ENCODE results near the gene DHX16.
"Not testable (repeated sequence)": the region's sequence is repeated elsewhere in the genome, so short reads cannot be mapped to it uniquely, and the experiment has no call there.

The DHX16 gene

DNA sequence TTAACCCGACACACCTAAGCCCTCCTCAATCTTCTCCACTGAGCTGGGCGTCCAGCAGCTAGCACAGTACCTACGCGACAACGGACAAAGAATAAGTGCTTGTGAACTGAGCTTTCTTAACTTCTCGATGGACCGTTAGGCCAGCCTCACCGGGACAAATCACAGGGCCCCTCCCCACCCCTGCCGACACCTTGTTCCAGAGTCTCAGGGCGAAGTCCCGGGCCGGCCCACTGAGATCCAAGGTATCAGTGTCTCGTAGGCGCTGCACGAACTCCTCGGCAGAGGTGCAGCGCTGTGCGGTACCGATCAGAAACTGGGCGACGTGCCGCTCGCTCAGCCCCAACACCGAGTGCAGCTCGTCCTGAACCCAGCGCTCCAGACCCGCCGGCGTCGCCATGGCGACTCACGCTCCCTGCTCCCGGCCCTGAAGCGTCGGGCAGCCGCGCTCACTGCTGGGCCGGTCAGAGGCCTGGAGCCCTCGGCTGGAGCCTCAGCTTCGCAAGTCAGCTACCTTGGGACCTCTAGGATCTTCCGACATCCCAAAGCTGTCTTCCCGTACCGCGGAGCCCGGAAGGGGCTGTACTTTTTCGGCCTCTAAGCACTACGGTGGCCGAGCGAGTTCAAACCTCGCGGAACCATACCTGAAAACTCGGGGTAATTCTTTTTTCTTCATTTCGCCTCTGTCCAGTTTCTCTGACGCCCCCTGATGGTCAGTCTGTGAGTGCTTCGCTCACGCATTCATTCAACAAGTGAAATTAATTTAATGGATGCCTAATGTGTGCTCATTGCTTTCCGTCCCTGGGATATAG, at the start of gene DHX16:
Gene DHX16 (minus strand): TSS at position 562 of the 809 bp plus-strand sequence. CDS start 165 bp downstream, at position 397.
- DNase-seq, result peak; percentile 98

DNA sequence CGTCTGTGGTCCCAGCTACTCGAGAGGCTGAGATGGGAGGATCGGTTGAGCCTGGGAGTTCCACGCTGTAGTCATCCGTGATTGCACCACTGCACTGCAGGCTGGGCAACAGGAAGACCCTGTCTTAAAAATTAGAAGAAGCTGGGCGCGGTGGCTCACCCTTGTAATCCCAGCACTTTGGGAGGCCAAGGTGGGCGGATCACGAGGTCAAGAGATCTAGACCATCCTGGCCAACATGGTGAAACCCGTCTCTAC, 49.1 kb upstream of the DHX16 start:
- DNase-seq, result not testable (repeated sequence)

DNA sequence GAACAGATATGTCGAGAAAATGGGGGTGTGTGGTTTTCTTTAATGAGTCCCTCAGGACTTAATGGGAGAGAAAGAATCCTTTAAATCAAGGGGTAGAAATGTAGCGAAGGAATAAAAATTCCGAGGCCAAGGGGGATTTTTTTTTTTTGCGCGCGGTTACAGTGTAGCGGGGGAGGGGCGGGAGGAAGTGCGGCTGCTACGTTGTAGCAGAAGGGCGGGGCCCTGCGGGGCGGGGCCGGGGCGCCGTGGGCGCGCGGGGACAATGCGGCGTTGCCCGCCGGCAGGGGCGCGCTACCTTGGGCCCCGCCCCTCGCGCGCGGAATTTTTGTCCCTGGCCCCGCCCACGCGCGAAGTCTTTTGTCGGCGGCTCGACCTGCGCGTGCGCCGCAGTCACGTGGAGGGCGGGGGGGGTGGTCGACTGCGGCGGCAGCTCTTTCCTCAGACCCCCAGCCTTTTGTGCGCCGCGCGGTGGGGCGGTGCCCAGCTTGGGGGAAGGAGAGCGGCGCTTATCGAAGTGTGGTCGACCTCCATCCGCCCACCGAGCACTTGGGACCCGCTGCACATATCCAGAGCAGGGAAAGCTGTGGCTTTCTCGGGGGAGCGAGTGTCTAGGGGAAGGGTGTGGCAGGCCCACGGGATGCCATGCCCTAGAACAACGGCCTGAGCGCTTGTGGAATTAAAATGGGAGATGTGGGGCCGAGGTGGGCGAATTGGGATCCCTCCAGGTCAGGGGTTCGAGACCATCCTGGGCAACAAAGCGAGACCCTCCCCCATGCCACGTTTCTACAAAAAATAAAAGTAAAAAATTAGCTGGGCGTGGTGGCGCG, 48.6 kb upstream of the DHX16 start:
- DNase-seq, result peak; percentile 77

DNA sequence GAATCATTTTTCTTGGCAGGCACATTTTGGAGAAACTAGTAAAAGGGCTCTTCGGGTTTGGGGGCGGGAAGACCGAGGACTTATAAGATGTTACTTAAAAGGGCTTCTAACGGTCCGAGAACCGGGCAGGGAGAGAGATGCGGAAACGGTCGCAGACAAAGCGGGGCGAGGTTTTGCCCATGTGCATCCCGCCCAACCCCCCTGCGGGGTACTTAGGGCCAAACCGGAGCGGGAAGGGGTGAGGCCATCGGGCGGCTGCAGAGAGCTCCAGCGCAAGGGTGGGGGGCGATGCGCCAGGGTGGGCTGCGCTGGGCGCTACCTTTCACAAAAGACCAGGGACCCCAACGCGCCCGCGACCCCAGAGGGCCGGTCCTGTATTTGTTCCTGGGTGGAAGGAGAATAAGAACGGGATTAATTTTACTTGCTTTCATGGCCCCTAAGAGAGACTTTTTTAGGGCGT, 48.0 kb upstream of the DHX16 start:
- no peak for DNase-seq

- peak; percentile 96 for DNase-seq
Measured at GRCh38 chr6:30719791-30720737, 47.3 kb upstream of the DHX16 start, which contains the start of gene TUBB. TUBB (plus strand) TSS chr6:30720352; CDS start chr6:30720507, 155 bp downstream.

- peak; percentile 37 for DNase-seq
Measured at GRCh38 chr6:30719356-30719755, 46.5 kb upstream of the DHX16 start.

DNA sequence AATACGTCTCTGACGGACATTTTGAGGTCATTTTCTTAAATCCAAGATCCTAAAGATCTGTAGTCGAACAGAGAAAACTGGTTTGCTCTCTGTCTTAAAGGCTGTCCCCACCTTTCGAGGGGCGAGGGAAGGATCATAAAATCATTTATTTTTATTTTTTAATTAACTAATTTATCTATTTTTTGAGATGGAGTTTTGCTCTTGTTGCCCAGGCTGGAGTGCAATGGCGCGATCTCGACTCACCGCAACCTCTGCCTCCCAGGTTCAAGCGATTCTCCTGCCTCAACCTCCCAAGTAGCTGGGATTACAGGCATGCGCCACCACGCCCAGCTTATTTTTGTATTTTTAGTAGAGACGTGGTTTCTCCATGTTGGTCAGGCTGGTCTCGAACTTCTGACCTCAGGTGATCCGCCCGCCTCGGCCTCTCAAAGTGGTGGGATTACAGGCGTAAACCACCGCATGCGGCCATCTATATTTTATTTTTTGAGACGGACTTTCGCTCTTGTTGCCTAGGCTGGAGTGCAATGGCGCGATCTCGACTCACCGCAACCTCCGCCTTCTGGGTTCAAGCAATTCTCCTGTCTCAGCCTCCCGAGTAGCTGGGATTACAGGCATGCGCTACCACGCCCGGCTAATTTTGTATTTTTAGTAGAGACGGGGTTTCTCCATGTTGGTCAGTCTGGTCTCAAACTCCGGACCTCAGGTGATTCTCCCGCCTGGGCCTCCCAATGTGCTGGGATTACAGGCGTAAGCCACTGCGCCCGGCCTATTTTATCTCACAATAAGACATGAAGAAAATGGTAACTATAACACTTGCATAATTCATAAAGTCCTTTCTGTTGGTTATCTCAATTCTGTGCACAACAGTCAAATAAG, 45.3 kb upstream of the DHX16 start:
- DNase-seq, result not testable (repeated sequence)

DNA sequence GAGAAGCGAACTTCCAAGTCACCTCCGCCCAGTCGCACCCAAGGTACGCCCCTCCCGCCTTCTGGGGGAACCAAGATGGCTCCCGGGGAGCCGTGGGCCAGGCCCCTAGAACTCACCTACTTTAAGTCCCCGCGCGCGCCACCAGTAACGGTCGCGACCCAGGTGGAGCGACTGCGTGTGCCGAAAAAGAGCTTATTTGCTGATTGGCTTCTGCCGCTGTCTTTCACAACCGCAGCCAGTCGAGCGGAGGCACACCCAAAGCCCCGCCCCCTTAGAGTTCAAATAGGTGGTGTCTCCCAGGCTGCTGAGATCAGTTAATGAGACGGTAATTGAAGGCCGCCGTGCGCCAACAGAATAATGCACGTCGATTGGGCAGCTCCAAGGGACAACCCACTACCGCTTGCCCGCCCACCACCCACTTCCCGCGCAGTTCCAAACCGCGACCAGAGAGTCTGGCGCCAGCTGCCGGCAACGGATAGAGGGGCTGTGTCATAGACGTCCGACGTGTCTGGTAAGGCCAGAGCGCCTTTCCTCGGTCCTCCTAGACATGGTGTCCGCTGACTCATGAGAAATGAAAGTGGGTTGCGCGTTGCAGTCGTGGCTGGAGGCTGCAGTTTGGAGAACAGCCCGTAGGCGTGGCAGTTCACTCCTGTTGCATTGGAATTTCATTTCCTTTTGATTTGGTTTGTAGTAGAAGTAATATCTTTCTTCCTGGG, 44.5 kb upstream of the DHX16 start, which contains the start of gene MDC1:
Gene MDC1 (minus strand): TSS at position 153 of the 716 bp plus-strand sequence. CDS start 2,106 bp downstream, outside the sequence.
- peak; percentile 100 for DNase-seq

- no peak for DNase-seq
Measured at GRCh38 chr6:30716879-30717128, 44.0 kb upstream of the DHX16 start.

DNA sequence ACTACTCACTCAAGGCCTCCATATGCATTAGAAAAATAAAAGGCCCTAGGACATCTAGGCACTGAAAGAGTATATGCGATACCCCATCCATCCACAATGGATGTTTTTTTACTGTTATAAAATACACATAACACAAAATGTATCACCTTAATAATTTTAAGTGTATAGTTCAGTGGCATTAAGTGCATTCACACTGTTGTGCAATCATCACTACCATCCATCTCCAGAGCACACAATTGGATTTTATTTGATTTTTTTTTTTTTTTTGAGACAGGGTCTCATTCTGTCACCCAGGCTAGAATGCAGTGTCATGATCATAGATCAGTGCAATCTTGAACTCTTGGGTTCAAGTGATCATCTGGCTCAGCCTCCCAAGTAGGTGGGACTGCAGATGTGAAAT, 41.5 kb upstream of the DHX16 start:
- no peak for DNase-seq

- DNase-seq, result no peak
Measured at GRCh38 chr6:30712441-30712945, 39.7 kb upstream of the DHX16 start.

GRCh38 chr6:30711758-30712380, 39.1 kb upstream of the DHX16 start:
- DNase-seq, result no peak

DNA sequence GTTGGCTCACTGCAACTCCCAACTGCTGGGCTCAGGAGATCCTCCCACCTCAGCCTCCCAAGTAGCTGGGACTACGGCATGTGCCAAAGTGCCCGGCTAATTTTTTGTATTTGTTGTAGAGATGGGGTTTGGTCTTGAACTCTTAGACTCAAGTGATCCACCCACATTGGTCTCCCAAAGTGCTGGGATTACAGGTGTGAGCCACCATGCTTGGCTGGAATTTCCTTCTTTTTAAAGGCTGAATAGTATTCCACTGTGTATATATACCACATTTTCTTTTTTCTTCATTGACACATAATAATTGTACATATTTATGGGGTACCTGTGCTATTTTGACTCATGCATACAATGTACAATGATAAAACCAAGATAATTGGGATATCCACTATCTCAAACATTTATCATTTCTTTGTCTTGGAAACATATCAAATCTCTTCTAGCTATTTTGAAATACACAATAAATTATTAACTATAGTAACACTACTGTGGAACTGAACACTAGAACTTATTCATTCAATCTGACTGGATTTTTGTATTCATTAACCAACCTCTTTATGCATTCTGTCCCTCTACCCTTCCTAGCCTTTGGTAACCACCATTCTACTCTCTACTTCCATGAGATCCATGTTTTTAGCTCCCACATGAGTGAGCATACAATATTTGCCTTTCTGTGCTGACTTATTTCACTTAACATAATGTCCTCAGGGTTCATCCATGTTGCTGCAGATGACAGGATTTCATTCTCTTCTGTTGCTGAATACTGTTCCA, 36.5 kb upstream of the DHX16 start:
- DNase-seq, result peak; percentile 62

GRCh38 chr6:30707281-30707850, 34.6 kb upstream of the DHX16 start:
- DNase-seq, result no peak

GRCh38 chr6:30705620-30706019, 32.8 kb upstream of the DHX16 start:
- no peak for DNase-seq

GRCh38 chr6:30703821-30704220, 31.0 kb upstream of the DHX16 start:
- DNase-seq, result no peak

DNA sequence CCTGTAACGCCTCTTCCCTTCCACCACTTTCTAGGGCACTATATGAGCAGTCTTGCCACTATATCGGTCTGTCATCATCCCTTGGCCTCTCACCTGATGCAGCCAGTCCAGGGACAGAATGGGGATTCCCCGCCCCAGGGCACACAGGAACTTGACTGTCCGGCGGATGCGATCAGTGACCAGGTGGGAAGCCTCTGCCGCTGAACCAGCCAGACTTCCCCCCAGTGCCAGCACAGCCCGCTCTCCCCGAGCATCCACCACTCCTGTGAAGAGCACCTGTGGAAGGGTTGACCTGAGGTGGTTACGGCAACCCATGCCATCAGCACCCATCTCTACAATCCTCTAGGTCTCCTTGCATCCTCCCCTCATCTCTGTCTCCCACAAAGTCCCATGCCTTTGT, 30.2 kb upstream of the DHX16 start:
- DNase-seq, result no peak

GRCh38 chr6:30700340-30700739, 27.5 kb upstream of the DHX16 start:
- DNase-seq, result no peak

DNA sequence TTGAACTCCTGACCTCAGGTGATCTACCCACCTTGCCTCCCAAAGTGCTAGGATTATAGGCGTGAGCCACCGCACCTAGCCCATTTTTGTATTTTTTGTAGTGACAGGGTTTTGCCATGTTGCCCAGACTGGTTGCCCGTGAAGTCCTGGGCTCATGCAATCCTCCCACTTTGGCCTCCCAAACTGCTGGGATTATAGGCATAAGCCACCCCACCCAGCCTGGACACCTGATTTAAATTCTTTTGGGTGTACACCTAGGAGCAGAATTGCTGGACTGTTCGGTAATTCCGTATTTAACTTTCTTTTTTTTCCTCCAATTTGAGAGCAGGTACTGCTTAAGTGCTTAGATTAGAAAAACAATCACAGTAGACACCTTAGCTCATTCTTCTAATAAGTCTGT, 23.6 kb upstream of the DHX16 start:
- DNase-seq, result no peak

All from kidney glomerular epithelial cell (primary cell).